Endothelial cell of umbilical vein (primary cell): ENCODE data around the gene RASSF6. TPM values are rescaled to one million over a fixed set of nuclear protein-coding genes. Genes with fewer than 3 reads are reported as not detected.

Experiments
- BruUV-seq: library from RNA; stranded (reverse); fragments of 400-500 nt; replicated peaks from 2 replicates; lab custom pipeline; 2021; lab: Mats Ljungman, UMichigan
- CTCF ChIA-PET: fragments of 300-600, 350-600 bp; sonication (Branson Sonifier 250); formaldehyde crosslinking; loops from one replicate; lab custom pipeline; 2021; ENCODE audit warnings: antibody characterized with exemption, inconsistent platforms; lab: Charles Lee
- POLR2A ChIA-PET: fragments of 300-600, 350-600 bp; sonication (Branson Sonifier 250); formaldehyde crosslinking; loops from one replicate; lab custom pipeline; 2021; ENCODE audit warnings: antibody characterized with exemption, inconsistent platforms; lab: Charles Lee
- DNase-seq: peaks from one replicate; pipeline ENCODE4 v3.0.0-alpha.2; 2011; ENCODE audit warnings: low read depth, low spot score
- FAIRE-seq: peaks from 2 replicates; lab custom pipeline; 2011; peaks lifted over from hg19 to GRCh38; lab: Jason Lieb, UNC
- H2AFZ ChIP-seq: 2 replicates; pipeline ENCODE4 v1.6.0; 2012; ENCODE audit warnings: low read depth, low read length, control low read depth, inconsistent platforms
- H3K27ac ChIP-seq: 2 replicates; pipeline ENCODE4 v1.5.1; 2011; ENCODE audit warnings: low read depth, mild to moderate bottlenecking, control low read depth, low read length, moderate library complexity; ENCODE audit not compliant: insufficient read depth
- H3K27me3 ChIP-seq, 2 experiments: 2 replicates each; pipeline versions ENCODE4 v1.6.0 to v1.6.1; 2011; ENCODE audit warnings: low read length in 2 of 2, mixed read lengths in 1 of 2; ENCODE audit not compliant: control insufficient read depth in 2 of 2, insufficient read depth in 2 of 2
- H3K36me3 ChIP-seq, 2 experiments: 2 replicates in 1 of 2; 3 replicates in 1 of 2; pipeline ENCODE4 v1.5.1; 2011; ENCODE audit warnings: low read length in 2 of 2, mild to moderate bottlenecking in 1 of 2, moderate library complexity in 1 of 2; ENCODE audit not compliant: control insufficient read depth in 2 of 2, insufficient read depth in 2 of 2; ENCODE audit errors: extremely low read depth in 1 of 2
- H3K4me1 ChIP-seq: 3 replicates; pipeline ENCODE4 v1.5.1; 2011; ENCODE audit warnings: mild to moderate bottlenecking, low read length; ENCODE audit not compliant: control insufficient read depth, insufficient read depth; ENCODE audit errors: extremely low read depth
- H3K4me2 ChIP-seq: 2 replicates; pipeline ENCODE4 v1.6.1; 2011; ENCODE audit warnings: low read length, control low read depth, mixed read lengths; ENCODE audit not compliant: insufficient read depth
- H3K4me3 ChIP-seq, 3 experiments: fragments of 200-600 bp in 1 of 3; sonication (generic), shearing (Covaris generic) in 1 of 3; replicated peaks in 1 of 3; 2 replicates each; pipeline ENCODE4 v1.5.1; 2011 to 2016; ENCODE audit warnings: control low read depth in 3 of 3, low read length in 3 of 3, mild to moderate bottlenecking in 2 of 3, inconsistent platforms in 1 of 3, low read depth in 1 of 3, moderate library complexity in 1 of 3; ENCODE audit not compliant: insufficient read depth in 1 of 3
- H3K79me2 ChIP-seq: 2 replicates; pipeline ENCODE4 v1.6.0; 2012; ENCODE audit warnings: low read length, inconsistent platforms; ENCODE audit not compliant: control insufficient read depth, insufficient read depth
- H3K9ac ChIP-seq: replicated peaks from 2 replicates; pipeline ENCODE3; 2011; ENCODE audit warnings: low read length, control low read depth; ENCODE audit not compliant: insufficient read depth; ENCODE audit errors: extremely low read depth
- H3K9me1 ChIP-seq: replicated peaks from 3 replicates; pipeline ENCODE4 v1.6.0; 2011; ENCODE audit warnings: mild to moderate bottlenecking, low read length; ENCODE audit not compliant: control insufficient read depth, insufficient read depth; ENCODE audit errors: extremely low read depth
- H3K9me3 ChIP-seq: replicated peaks from 2 replicates; pipeline ENCODE4 v1.5.1; 2012; ENCODE audit warnings: low read length, inconsistent platforms; ENCODE audit not compliant: control insufficient read depth, insufficient read depth
- H4K20me1 ChIP-seq: replicated peaks from 2 replicates; pipeline ENCODE3; 2011; ENCODE audit warnings: mild to moderate bottlenecking, low read length; ENCODE audit not compliant: control insufficient read depth, insufficient read depth; ENCODE audit errors: extremely low read depth
- CTCF ChIP-seq, 2 donors: IDR thresholded peaks; 1 replicate in 1 of 2; 2 replicates in 1 of 2; pipeline ENCODE4 v1.5.1; 2011; ENCODE audit warnings: low read length in 2 of 2, mild to moderate bottlenecking in 2 of 2, moderate library complexity in 2 of 2, control low read depth in 1 of 2, inconsistent platforms in 1 of 2, low read depth in 1 of 2; ENCODE audit not compliant: insufficient read depth in 1 of 2; ENCODE audit errors: extremely low read depth in 1 of 2
- EZH2 ChIP-seq: IDR thresholded peaks from 2 replicates; pipeline ENCODE4 v1.6.1; 2012; ENCODE audit warnings: borderline replicate concordance, low read depth, mild to moderate bottlenecking, moderate library complexity, low read length, inconsistent platforms; ENCODE audit not compliant: severe bottlenecking
- FOS ChIP-seq: IDR thresholded peaks from 2 replicates; pipeline ENCODE4 v1.6.1; 2011; ENCODE audit warnings: mild to moderate bottlenecking, low read length, moderate library complexity, borderline replicate concordance; ENCODE audit not compliant: insufficient read depth
- GATA2 ChIP-seq: IDR thresholded peaks from 2 replicates; pipeline ENCODE4 v1.7.0; 2011; ENCODE audit warnings: low read depth, mild to moderate bottlenecking, moderate library complexity, mixed read lengths, low read length; ENCODE audit not compliant: insufficient read length, insufficient read depth
- JUN ChIP-seq: IDR thresholded peaks from 2 replicates; pipeline ENCODE4 v1.6.1; 2011; ENCODE audit warnings: borderline replicate concordance, low read depth; ENCODE audit not compliant: insufficient read length, insufficient read depth
- MAX ChIP-seq: IDR thresholded peaks from 2 replicates; pipeline ENCODE4 v1.6.1; 2011; ENCODE audit not compliant: insufficient read depth, insufficient read length
- MYC ChIP-seq: IDR thresholded peaks from one replicate; pipeline ENCODE4 v1.6.1; 2011; ENCODE audit warnings: mild to moderate bottlenecking, low read depth, low read length
- POLR2A ChIP-seq: IDR thresholded peaks from 2 replicates; pipeline ENCODE4 v1.6.1; 2012; ENCODE audit warnings: low read depth, mild to moderate bottlenecking, control low read depth, low read length
- POLR2AphosphoS5 ChIP-seq: IDR thresholded peaks from 2 replicates; pipeline ENCODE4 v1.6.1; 2012; ENCODE audit warnings: low read depth, mild to moderate bottlenecking, control low read depth, low read length, moderate library complexity; ENCODE audit not compliant: insufficient read depth
- dilution Hi-C: fragments of 300-500 bp; cut with MboI; formaldehyde crosslinking; loops from one replicate; pipeline ENCODE4 v1.15.0; 2019; ENCODE audit warnings: low sequenced_read_pairs; ENCODE audit not compliant: extremely low pct_ligation_motif_present
- intact Hi-C: fragments of 100-400 bp; cut with micrococcal nuclease; formaldehyde crosslinking; loops from one replicate; pipeline ENCODE4 v1.10.0; 2022
- polyA plus RNA-seq, 4 experiments: library from polyadenylated mRNA; depleted of rRNA in 3 of 4; stranded (reverse) in 3 of 4; unstranded in 1 of 4; fragments of >200 nt; gene quantifications; 2 replicates each; pipeline versions ENCODE4 v1.2.1 to v1.2.3, GENCODE V29; 2011 to 2012; ENCODE audit warnings: missing spikeins in 1 of 4
- total RNA-seq: library from RNA; stranded (reverse); gene quantifications from 2 replicates; pipeline ENCODE4 v1.2.3, GENCODE V29; 2021

Gene RASSF6
- total and polyA plus RNA-seq, 2 donors (not counting 3 experiments of a cell fraction or from before 2014, with no cell fraction given) = not detected

- H3K9ac ChIP-seq = no peak overlapping the region
- H3K4me2 ChIP-seq = no peak overlapping the region
- dilution Hi-C loops = no loop called here
These were observed 1.1 kb upstream of the RASSF6 start for GRCh38 chr4:73621357-73621756.

GRCh38 chr4:73619346-73619745 lies 890 bp downstream of the RASSF6 start:
- no peaks in the 10 kb centered on the region for H3K9me1 ChIP-seq
- dilution Hi-C loops (no loop called here), intact Hi-C loops (no loop called here)
- no peaks in the 10 kb centered on the region for H3K36me3 ChIP-seq
- H3K27ac ChIP-seq = no peak overlapping the region
- no peak overlapping the region for H3K9ac ChIP-seq
- no peaks in the 10 kb centered on the region for H3K4me1 ChIP-seq
- no peaks in the 10 kb centered on the region for H4K20me1 ChIP-seq
- no TSS peak for BruUV-seq
- no peak for FAIRE-seq
- H3K4me3 ChIP-seq = no peak overlapping the region
- no peaks in the 10 kb centered on the region for H3K27me3 ChIP-seq
- ChIA-PET POLR2A (no interaction called here), CTCF (interaction anchor here (0.7 kb wide), 1 partner anchor 26 kb away, joined by 3 read pairs; no protein-coding TSS in a partner anchor)
- H3K4me2 ChIP-seq = no peak overlapping the region
- no peak overlapping the region for H2AFZ ChIP-seq
- no peaks in the 10 kb centered on the region for H3K79me2 ChIP-seq
- TF ChIP-seq MAX (no peak), MYC (no peak), JUN (no peak), POLR2A (no peak), CTCF (IDR thresholded peaks at IDR 0.05; ENCODE audit: extremely low read depth in 1 of 2, insufficient read depth in 1 of 2, low read depth in 1 of 2, low read length in 2 of 2) (no peak), FOS (no peak), GATA2 (no peak), EZH2 (no peak), POLR2AphosphoS5 (no peak)
- DNase-seq = no peak
- no peaks in the 10 kb centered on the region for H3K9me3 ChIP-seq

More at GRCh38 chr4:73621357-73621756, 1.1 kb upstream of the RASSF6 start:
- Histone ChIP-seq H3K36me3 (no peaks in the 10 kb centered on the region), H4K20me1 (no peaks in the 10 kb centered on the region), H3K9me1 (no peaks in the 10 kb centered on the region), H2AFZ (no peak overlapping the region), H3K27ac (no peak overlapping the region), H3K79me2 (no peaks in the 10 kb centered on the region), H3K4me3 (no peak overlapping the region), H3K27me3 (no peaks in the 10 kb centered on the region), H3K4me1 (no peaks in the 10 kb centered on the region), H3K9me3 (no peaks in the 10 kb centered on the region)
- CTCF ChIA-PET = no interaction called here
- BruUV-seq = no TSS peak
- intact Hi-C loops = no loop called here
- POLR2A ChIA-PET = no interaction called here
- no peak for FAIRE-seq
- no peak for DNase-seq
- TF ChIP-seq CTCF (IDR thresholded peaks at IDR 0.05; ENCODE audit: extremely low read depth in 1 of 2, insufficient read depth in 1 of 2, low read depth in 1 of 2, low read length in 2 of 2) = no peak
- TF ChIP-seq EZH2 = no peak
